ENCODE measurements around the gene LTV1. TPM values are rescaled to one million over a fixed set of nuclear protein-coding genes. Genes with fewer than 3 reads are reported as not detected.
"Not testable (repeated sequence)": the region's sequence is repeated elsewhere in the genome, so short reads cannot be mapped to it uniquely, and the experiment has no call there.

The LTV1 gene
- total and polyA plus RNA-seq, 2 of the 4 experiments (the other 2 are of a cell fraction), result 11.1 to 19.0 TPM

DNA sequence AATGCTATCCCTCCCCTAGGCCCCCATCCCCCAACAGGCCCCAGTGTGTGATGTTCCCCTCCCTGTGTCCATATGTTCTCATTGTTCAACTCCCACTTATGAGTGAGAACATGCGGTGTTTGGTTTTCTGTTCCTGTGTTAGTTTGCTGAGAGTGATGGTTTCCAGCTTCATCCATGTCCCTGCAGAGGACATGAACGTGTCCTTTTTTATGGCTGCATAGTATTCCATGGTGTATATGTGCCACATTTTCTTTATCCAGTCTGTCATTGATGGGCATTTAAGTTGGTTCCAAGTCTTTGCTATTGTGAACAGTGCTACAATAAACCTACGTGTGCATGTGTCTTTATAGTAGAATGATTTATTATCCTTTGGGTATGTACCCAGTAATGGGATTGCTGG, 8.6 kb downstream of the LTV1 start:
- H3K79me1 ChIP-seq (ENCODE audit: low read depth in 1 of 2, low read length in 2 of 2), result peaks cover 14 to 19% of the 10 kb centered on the region in 2 experiments
- H4K5ac ChIP-seq (ENCODE audit: low read depth, low read length); H3K27me3 ChIP-seq (ENCODE audit: control insufficient read depth, insufficient read depth, low read length); H3K23ac ChIP-seq (ENCODE audit: low read depth, low read length); in situ Hi-C loops (cut with MboI; ENCODE audit: low sequenced_read_pairs); H3K9me3 ChIP-seq (ENCODE audit: control insufficient read depth, insufficient read depth, low read length); DNase-seq; H2AK9ac ChIP-seq (replicated peaks; ENCODE audit: low read depth, low read length, poor library complexity); H2BK5ac ChIP-seq (ENCODE audit: low read depth, low read length, poor library complexity, severe bottlenecking); H3K27ac ChIP-seq (ENCODE audit: insufficient read depth, low read length); ATAC-seq (ENCODE audit: low read depth); H4K91ac ChIP-seq (ENCODE audit: insufficient read depth, low read depth, low read length); dilution Hi-C loops (cut with HindIII; ENCODE audit: low sequenced_read_pairs, unreplicated experiment); intact Hi-C loops (cut with micrococcal nuclease); H2BK20ac ChIP-seq (ENCODE audit: low read depth, low read length); H2AFZ ChIP-seq (replicated peaks; ENCODE audit: low read length, poor library complexity); H2BK15ac ChIP-seq (ENCODE audit: low read depth, low read length); H3K4ac ChIP-seq (ENCODE audit: low read depth, low read length); H3K9me1 ChIP-seq (ENCODE audit: insufficient read depth, low read length); H3K18ac ChIP-seq (ENCODE audit: low read depth, low read length); H3K4me1 ChIP-seq (ENCODE audit: control insufficient read depth, insufficient read depth, low read length); H2AK5ac ChIP-seq (ENCODE audit: low read depth, low read length); CTCF ChIA-PET; H3K4me2 ChIP-seq (ENCODE audit: low read depth, low read length); POLR2A ChIA-PET (ENCODE audit: unreplicated experiment); H3K56ac ChIP-seq (ENCODE audit: extremely low read depth, insufficient read depth, low read length); BruUV-seq (replicated peaks); H3K14ac ChIP-seq (replicated peaks; ENCODE audit: low read depth, low read length); H2BK120ac ChIP-seq (ENCODE audit: low read depth, low read length); H3K9ac ChIP-seq (ENCODE audit: low read depth, low read length); H4K20me1 ChIP-seq (ENCODE audit: insufficient read depth, low read length); H4K8ac ChIP-seq (ENCODE audit: low read depth in 2 of 2, low read length in 2 of 2); H3K4me3 ChIP-seq (ENCODE audit: insufficient read depth, low read depth, low read length): not testable (repeated sequence)
- no CpG with 5 or more reads among the region's 3 CpGs for WGBS, 2 experiments (ENCODE audit: extremely low coverage in 2 of 2, insufficient read length in 1 of 2)
- peaks cover 24% of the 10 kb centered on the region for H3K36me3 ChIP-seq (ENCODE audit: control insufficient read depth, insufficient read depth, low read length)

DNA sequence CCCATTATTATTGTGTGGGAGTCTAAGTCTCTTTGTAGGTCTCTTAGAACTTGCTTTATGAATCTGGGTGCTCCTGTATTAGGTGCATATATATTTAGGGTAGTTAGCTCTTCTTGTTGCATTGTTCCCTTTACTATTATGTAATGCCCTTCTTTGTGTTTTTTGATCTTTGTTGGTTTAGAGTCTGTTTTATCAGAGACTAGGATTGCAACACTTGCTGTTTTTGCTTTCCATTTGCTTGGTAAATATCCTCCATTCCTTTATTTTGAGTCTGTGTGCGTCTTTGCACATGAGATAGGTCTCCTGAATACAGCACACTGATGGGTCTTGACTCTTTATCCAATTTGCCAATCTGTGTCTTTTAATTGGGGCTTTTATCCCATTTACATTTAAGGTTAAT, 11.9 kb downstream of the LTV1 start:
- POLR2A ChIA-PET (ENCODE audit: unreplicated experiment); in situ Hi-C loops (cut with MboI; ENCODE audit: low sequenced_read_pairs); H3K18ac ChIP-seq (ENCODE audit: low read depth, low read length); dilution Hi-C loops (cut with HindIII; ENCODE audit: low sequenced_read_pairs, unreplicated experiment); H4K20me1 ChIP-seq (ENCODE audit: insufficient read depth, low read length); CTCF ChIA-PET; H2AFZ ChIP-seq (replicated peaks; ENCODE audit: low read length, poor library complexity); H3K4me1 ChIP-seq (ENCODE audit: control insufficient read depth, insufficient read depth, low read length); H2AK9ac ChIP-seq (replicated peaks; ENCODE audit: low read depth, low read length, poor library complexity); H2BK5ac ChIP-seq (ENCODE audit: low read depth, low read length, poor library complexity, severe bottlenecking); H3K9me1 ChIP-seq (ENCODE audit: insufficient read depth, low read length); H3K4ac ChIP-seq (ENCODE audit: low read depth, low read length); H2BK15ac ChIP-seq (ENCODE audit: low read depth, low read length); intact Hi-C loops (cut with micrococcal nuclease); H2BK120ac ChIP-seq (ENCODE audit: low read depth, low read length); H3K56ac ChIP-seq (ENCODE audit: extremely low read depth, insufficient read depth, low read length); H2AK5ac ChIP-seq (ENCODE audit: low read depth, low read length); H3K9ac ChIP-seq (ENCODE audit: low read depth, low read length); H4K91ac ChIP-seq (ENCODE audit: insufficient read depth, low read depth, low read length); H3K14ac ChIP-seq (replicated peaks; ENCODE audit: low read depth, low read length); BruUV-seq (replicated peaks); H4K5ac ChIP-seq (ENCODE audit: low read depth, low read length); H3K27me3 ChIP-seq (ENCODE audit: control insufficient read depth, insufficient read depth, low read length); H3K27ac ChIP-seq (ENCODE audit: insufficient read depth, low read length); H3K23ac ChIP-seq (ENCODE audit: low read depth, low read length); H3K4me3 ChIP-seq (ENCODE audit: insufficient read depth, low read depth, low read length); H3K9me3 ChIP-seq (ENCODE audit: control insufficient read depth, insufficient read depth, low read length); H3K4me2 ChIP-seq (ENCODE audit: low read depth, low read length); H2BK20ac ChIP-seq (ENCODE audit: low read depth, low read length); DNase-seq; H4K8ac ChIP-seq (ENCODE audit: low read depth in 2 of 2, low read length in 2 of 2); ATAC-seq (ENCODE audit: low read depth): not testable (repeated sequence)
- Histone ChIP-seq H3K36me3 (ENCODE audit: control insufficient read depth, insufficient read depth, low read length) (peaks cover 18% of the 10 kb centered on the region), H3K79me1 (ENCODE audit: low read depth in 1 of 2, low read length in 2 of 2) (peaks cover 5 to 10% of the 10 kb centered on the region in 2 experiments; a peak in 2 of 4 replicates)
- no CpG with 5 or more reads among the region's 1 CpG for WGBS, 2 experiments (ENCODE audit: extremely low coverage in 2 of 2, insufficient read length in 1 of 2)

All from IMR-90 (cell line).